ENCODE data around the gene TAF5L. TPM values are rescaled to one million over a fixed set of nuclear protein-coding genes. Genes with fewer than 3 reads are reported as not detected.

Gene TAF5L
- total and polyA plus RNA-seq, 9 donors = 8.7 to 13.7 (median 11.8) TPM

- Histone ChIP-seq H3K27me3 (ENCODE audit: control insufficient read depth, insufficient read depth, low read length) (no peaks in the 10 kb centered on the region), H3K4me3 (ENCODE audit: low read length) (no peak overlapping the region), H3K27ac (ENCODE audit: low read length) (no peak overlapping the region), H3K36me3 (ENCODE audit: control insufficient read depth, insufficient read depth, low read length) (peaks cover 19% of the 10 kb centered on the region), H3K9me3 (replicated peaks; ENCODE audit: control insufficient read depth, low read depth, low read length) (no peaks in the 10 kb centered on the region), H3K4me1 (ENCODE audit: control insufficient read depth, insufficient read depth, low read length) (peaks cover 10% of the 10 kb centered on the region)
- no peak for DNase-seq
- WGBS (ENCODE audit: insufficient coverage) = 83% methylated on average over 5 of the region's 8 CpGs
Observed at GRCh38 chr1:229661897-229662296, 36.0 kb upstream of the TAF5L start.

DNA sequence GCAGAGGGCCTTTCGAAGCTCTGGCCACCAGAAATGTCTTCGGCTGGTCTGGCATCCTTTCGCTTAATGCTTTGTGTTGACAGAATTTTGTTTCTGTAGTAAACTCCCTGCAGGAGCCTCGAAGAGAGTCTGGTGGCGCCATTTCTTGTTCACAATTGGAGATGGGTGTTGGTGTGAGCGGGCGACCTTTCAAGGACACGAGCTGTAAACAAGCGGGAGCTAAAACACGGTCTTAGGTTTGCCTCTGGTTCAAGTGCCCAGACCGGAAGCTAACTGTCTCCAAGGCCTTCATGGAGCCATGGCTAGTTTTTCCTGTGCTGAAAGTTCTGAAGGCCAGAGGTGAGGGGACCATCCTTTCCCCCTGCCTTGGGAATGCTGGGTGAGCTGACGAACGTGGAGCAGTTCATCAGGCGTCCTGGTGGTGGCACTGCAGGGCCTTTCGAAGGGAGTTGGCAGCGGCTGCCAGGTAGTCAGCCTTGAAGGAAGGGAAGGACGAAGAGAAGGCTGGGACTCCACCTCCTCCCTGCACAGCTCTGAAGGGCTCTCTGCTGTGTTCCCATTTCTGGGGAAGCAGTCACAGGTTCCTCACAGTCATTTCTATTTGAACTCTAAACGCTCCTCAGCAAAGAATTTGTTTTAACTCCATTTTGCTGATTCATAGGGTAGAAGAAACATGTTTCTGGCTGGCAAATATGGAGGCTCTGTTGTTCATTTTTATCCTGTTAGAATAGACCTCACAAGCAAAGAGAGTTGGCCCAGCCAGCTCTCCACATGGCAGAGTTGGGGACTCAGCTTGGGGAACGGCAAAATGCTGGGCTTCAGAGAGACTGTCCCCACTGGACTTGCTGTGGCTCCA lies 35.3 kb upstream of the TAF5L start:
- H3K9me3 ChIP-seq (replicated peaks; ENCODE audit: control insufficient read depth, low read depth, low read length) = no peaks in the 10 kb centered on the region
- peaks cover 24% of the 10 kb centered on the region for H3K36me3 ChIP-seq (ENCODE audit: control insufficient read depth, insufficient read depth, low read length)
- peaks cover 8% of the 10 kb centered on the region for H3K4me1 ChIP-seq (ENCODE audit: control insufficient read depth, insufficient read depth, low read length)
- H3K27me3 ChIP-seq (ENCODE audit: control insufficient read depth, insufficient read depth, low read length) = no peaks in the 10 kb centered on the region
- H3K4me3 ChIP-seq (ENCODE audit: low read length) = no peak overlapping the region
- 52% methylated on average over 14 of the region's 19 CpGs for WGBS (ENCODE audit: insufficient coverage)
- DNase-seq = peak; percentile 84
- no peak overlapping the region for H3K27ac ChIP-seq (ENCODE audit: low read length)

DNA sequence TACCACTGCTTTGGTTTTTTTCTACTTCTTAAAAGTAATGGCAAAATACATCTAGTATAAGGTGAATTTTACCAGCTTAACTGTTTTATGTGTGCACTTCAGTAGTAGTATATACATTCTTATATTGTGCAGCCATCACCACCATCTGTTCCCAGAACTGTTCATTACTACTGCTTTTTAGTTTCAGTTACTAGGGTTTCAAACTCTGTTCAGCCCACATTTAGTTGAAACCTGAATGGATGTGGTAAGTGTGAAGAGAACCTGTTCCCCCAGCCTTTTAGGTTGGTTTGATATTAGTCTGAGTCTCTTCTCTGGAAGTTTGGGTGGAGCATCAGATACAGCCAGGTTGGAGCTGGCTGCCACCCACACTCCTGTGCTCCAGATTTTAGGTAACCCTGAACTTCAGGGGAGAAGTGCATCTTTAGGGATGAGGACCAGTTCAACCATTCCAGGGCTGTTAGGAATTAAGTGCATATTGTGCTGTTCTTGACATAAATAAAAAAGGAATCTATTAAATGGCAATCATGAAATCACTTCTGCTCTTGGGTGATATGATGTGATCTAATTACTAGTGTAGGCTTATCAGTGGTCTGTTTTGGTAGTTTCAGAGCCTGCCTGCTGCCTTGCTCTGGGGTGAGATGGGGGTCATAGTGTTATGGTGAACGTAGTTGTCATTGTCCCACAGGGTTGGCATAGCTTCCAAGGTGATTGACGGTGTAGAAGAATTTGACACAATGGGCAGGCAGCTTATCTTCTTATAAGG lies 32.3 kb upstream of the TAF5L start:
- Histone ChIP-seq H3K4me3 (ENCODE audit: low read length) (no peak overlapping the region), H3K27ac (ENCODE audit: low read length) (no peak overlapping the region), H3K36me3 (ENCODE audit: control insufficient read depth, insufficient read depth, low read length) (peaks cover 39% of the 10 kb centered on the region), H3K9me3 (replicated peaks; ENCODE audit: control insufficient read depth, low read depth, low read length) (no peaks in the 10 kb centered on the region), H3K27me3 (ENCODE audit: control insufficient read depth, insufficient read depth, low read length) (no peaks in the 10 kb centered on the region), H3K4me1 (ENCODE audit: control insufficient read depth, insufficient read depth, low read length) (no peaks in the 10 kb centered on the region)
- 100% methylated on average over 1 of the region's 2 CpGs for WGBS (ENCODE audit: insufficient coverage)
- no peak for DNase-seq

- Histone ChIP-seq H3K36me3 (ENCODE audit: control insufficient read depth, insufficient read depth, low read length) (peaks cover 45% of the 10 kb centered on the region), H3K9me3 (replicated peaks; ENCODE audit: control insufficient read depth, low read depth, low read length) (no peaks in the 10 kb centered on the region), H3K27ac (ENCODE audit: low read length) (no peak overlapping the region), H3K4me3 (ENCODE audit: low read length) (no peak overlapping the region), H3K4me1 (ENCODE audit: control insufficient read depth, insufficient read depth, low read length) (no peaks in the 10 kb centered on the region), H3K27me3 (ENCODE audit: control insufficient read depth, insufficient read depth, low read length) (no peaks in the 10 kb centered on the region)
- DNase-seq = no peak
- WGBS (ENCODE audit: insufficient coverage) = no CpG with 5 or more reads among the region's 5 CpGs
Observed at GRCh38 chr1:229655781-229656180, 29.9 kb upstream of the TAF5L start.

DNA sequence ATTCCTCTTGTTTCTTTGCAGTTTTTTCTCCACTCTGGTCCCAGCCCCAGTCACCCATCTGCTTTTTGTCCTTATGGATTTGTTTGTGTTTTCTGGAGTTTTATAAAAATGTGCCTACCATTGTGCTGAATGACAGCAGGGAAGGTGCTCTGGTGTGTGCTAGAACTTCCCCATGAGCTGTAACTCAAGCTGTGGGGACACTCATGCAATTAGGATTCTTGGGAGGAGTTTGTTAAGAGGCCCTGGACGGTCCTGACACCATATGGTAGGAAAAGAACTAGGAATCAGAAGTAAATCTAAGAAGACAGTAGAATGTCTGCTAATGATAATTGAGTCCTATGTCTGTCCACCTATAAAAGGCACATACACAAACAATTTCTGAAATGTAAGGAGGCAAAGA lies 27.5 kb upstream of the TAF5L start:
- H3K4me1 ChIP-seq (ENCODE audit: control insufficient read depth, insufficient read depth, low read length) = no peaks in the 10 kb centered on the region
- H3K27ac ChIP-seq (ENCODE audit: low read length) = no peak overlapping the region
- H3K9me3 ChIP-seq (replicated peaks; ENCODE audit: control insufficient read depth, low read depth, low read length) = no peaks in the 10 kb centered on the region
- H3K27me3 ChIP-seq (ENCODE audit: control insufficient read depth, insufficient read depth, low read length) = no peaks in the 10 kb centered on the region
- DNase-seq = no peak
- H3K4me3 ChIP-seq (ENCODE audit: low read length) = no peak overlapping the region
- no CpG with 5 or more reads among the region's 1 CpG for WGBS (ENCODE audit: insufficient coverage)
- peaks cover 51% of the 10 kb centered on the region for H3K36me3 ChIP-seq (ENCODE audit: control insufficient read depth, insufficient read depth, low read length)

GRCh38 chr1:229651546-229651945 lies 25.6 kb upstream of the TAF5L start:
- H3K27me3 ChIP-seq (ENCODE audit: control insufficient read depth, insufficient read depth, low read length) = no peaks in the 10 kb centered on the region
- H3K9me3 ChIP-seq (replicated peaks; ENCODE audit: control insufficient read depth, low read depth, low read length) = no peaks in the 10 kb centered on the region
- H3K4me3 ChIP-seq (ENCODE audit: low read length) = no peak overlapping the region
- H3K4me1 ChIP-seq (ENCODE audit: control insufficient read depth, insufficient read depth, low read length) = no peaks in the 10 kb centered on the region
- DNase-seq = no peak
- H3K27ac ChIP-seq (ENCODE audit: low read length) = no peak overlapping the region
- 100% methylated on average over 2 of the region's 3 CpGs for WGBS (ENCODE audit: insufficient coverage)
- peaks cover 52% of the 10 kb centered on the region for H3K36me3 ChIP-seq (ENCODE audit: control insufficient read depth, insufficient read depth, low read length)

DNA sequence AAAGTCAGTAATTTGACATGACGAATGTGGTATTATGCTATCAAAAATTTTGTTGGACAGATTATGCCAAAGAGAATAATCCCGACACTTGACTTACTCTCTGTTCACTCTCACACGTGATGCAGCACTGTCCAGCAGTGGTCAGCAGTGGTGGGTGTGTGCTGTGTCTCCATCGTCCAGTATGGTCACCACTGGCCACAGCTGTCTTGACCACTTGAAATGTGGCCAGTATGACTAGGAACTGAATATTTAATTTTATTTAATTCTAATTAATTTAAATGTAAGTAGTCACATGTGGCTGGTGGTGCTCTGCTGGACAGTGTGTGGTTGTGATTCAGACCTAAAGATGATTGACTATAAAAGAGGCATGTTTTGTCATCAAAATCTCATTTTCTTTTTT lies 24.1 kb upstream of the TAF5L start:
- no peaks in the 10 kb centered on the region for H3K27me3 ChIP-seq (ENCODE audit: control insufficient read depth, insufficient read depth, low read length)
- H3K27ac ChIP-seq (ENCODE audit: low read length) = no peak overlapping the region
- H3K4me3 ChIP-seq (ENCODE audit: low read length) = no peak overlapping the region
- DNase-seq = no peak
- WGBS (ENCODE audit: insufficient coverage) = 83% methylated on average over 1 of the region's 4 CpGs
- no peaks in the 10 kb centered on the region for H3K9me3 ChIP-seq (replicated peaks; ENCODE audit: control insufficient read depth, low read depth, low read length)
- H3K36me3 ChIP-seq (ENCODE audit: control insufficient read depth, insufficient read depth, low read length) = peaks cover 59% of the 10 kb centered on the region
- H3K4me1 ChIP-seq (ENCODE audit: control insufficient read depth, insufficient read depth, low read length) = no peaks in the 10 kb centered on the region

DNA sequence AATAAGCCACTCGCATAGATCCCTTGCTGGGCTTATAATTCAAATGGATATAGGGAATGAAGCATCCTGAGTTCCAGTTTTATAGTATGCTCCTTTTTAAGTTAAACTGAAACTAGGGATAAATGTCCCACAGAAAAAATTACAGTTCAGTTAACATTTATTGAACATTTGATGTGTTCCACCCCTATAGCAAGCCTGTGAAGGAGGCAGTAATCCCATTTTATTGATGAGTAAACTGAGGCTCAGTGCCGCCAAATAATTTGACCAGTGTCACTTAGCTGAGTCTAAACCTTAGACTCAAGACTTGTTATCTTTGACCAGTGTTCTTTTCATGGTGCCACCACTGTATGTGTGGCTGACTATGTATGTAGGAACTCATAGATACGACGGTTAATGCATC lies 22.5 kb upstream of the TAF5L start:
- H3K27ac ChIP-seq (ENCODE audit: low read length) = no peak overlapping the region
- H3K4me1 ChIP-seq (ENCODE audit: control insufficient read depth, insufficient read depth, low read length) = no peaks in the 10 kb centered on the region
- H3K9me3 ChIP-seq (replicated peaks; ENCODE audit: control insufficient read depth, low read depth, low read length) = no peaks in the 10 kb centered on the region
- H3K36me3 ChIP-seq (ENCODE audit: control insufficient read depth, insufficient read depth, low read length) = peaks cover 62% of the 10 kb centered on the region
- DNase-seq = no peak
- 100% methylated on average over 2 of the region's 4 CpGs for WGBS (ENCODE audit: insufficient coverage)
- no peaks in the 10 kb centered on the region for H3K27me3 ChIP-seq (ENCODE audit: control insufficient read depth, insufficient read depth, low read length)
- no peak overlapping the region for H3K4me3 ChIP-seq (ENCODE audit: low read length)

DNA sequence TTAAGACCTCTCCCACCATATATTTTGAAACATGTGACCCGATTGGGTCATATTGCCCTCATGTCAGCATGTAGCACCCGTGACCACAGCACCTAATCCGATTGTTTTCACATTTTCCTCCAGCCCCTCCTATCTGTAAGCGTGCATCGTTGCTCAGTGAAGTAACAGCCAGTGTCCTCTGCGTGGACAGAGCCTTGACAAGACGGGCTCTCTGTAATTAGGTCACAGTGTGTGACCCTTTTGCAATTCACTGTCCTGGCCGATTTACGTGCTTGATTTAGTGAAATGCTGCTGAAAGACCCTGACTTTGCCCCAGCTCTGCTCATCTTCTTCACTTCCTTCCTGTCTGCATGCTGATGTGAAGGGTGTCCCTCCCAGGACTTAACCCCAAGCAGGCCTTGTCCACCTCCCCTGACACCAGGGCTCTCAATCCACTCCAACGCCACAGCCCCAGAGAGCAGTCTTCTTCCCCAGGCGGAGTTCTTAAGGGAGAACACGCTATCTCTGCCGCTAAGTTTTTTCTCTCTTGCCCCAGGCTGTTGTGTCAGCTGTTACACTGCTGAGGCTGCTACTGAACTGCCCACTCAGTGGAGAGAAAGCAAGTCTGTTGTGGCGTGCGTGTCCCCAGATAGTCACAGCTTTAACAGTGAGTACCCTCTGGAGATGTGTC lies 19.5 kb upstream of the TAF5L start:
- no peaks in the 10 kb centered on the region for H3K9me3 ChIP-seq (replicated peaks; ENCODE audit: control insufficient read depth, low read depth, low read length)
- H3K36me3 ChIP-seq (ENCODE audit: control insufficient read depth, insufficient read depth, low read length) = peaks cover 63% of the 10 kb centered on the region
- no peak overlapping the region for H3K4me3 ChIP-seq (ENCODE audit: low read length)
- 93% methylated on average over 13 of the region's 15 CpGs for WGBS (ENCODE audit: insufficient coverage)
- H3K27ac ChIP-seq (ENCODE audit: low read length) = no peak overlapping the region
- no peaks in the 10 kb centered on the region for H3K27me3 ChIP-seq (ENCODE audit: control insufficient read depth, insufficient read depth, low read length)
- DNase-seq = no peak
- no peaks in the 10 kb centered on the region for H3K4me1 ChIP-seq (ENCODE audit: control insufficient read depth, insufficient read depth, low read length)
